KOPT-K1 (cell line): ENCODE data around the gene SYT2.
"Not testable (repeated sequence)": the region's sequence is repeated elsewhere in the genome, so short reads cannot be mapped to it uniquely, and the experiment has no call there.

Source experiments
- H3K27ac ChIP-seq: fragments of 200-600 bp; sonication (generic); 2 replicates; pipeline ENCODE4 v1.5.1; 2016; ENCODE audit warnings: antibody characterized with exemption, mild to moderate bottlenecking, low read depth, low read length; ENCODE audit not compliant: poor library complexity, severe bottlenecking
- H3K36me3 ChIP-seq: fragments of 200-600 bp; sonication (generic); 2 replicates; pipeline ENCODE4 v1.5.1; 2017; ENCODE audit warnings: antibody characterized with exemption, mild to moderate bottlenecking, low read length, moderate library complexity; ENCODE audit not compliant: insufficient read depth
- H3K9me3 ChIP-seq: fragments of 200-600 bp; sonication (generic); 2 replicates; pipeline ENCODE4 v1.5.1; 2017; ENCODE audit warnings: antibody characterized with exemption, low read length, mild to moderate bottlenecking; ENCODE audit not compliant: insufficient read depth, poor library complexity, severe bottlenecking

Gene SYT2

DNA sequence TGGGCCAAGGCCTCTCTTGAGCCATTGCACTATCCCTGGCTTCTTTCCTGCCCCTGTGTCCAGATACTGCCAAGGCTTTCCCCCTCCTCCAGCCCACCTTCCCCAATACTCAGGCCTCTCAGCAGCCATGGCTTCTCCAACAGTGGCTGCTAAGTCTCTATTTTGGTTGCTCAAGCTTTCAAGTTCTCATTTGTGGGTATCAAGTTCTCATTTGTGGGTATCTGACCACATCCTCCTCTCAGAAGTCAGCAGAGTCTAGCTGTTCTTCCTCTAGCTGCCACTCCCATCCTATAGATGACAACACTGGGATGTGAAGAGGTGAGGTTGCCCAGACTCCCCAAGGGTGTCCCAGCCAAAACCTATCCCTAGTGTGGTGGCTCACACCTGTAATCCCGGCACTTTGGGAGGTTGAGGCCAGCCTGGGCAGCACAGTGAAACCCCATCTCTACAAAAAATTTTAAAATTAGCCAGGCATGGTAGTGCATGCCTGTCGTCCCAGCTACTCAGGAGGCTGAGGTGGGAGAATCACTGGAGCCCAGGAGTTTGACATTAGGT, 80.9 kb downstream of the SYT2 start:
- not testable (repeated sequence) for H3K27ac ChIP-seq, H3K9me3 ChIP-seq, H3K36me3 ChIP-seq

DNA sequence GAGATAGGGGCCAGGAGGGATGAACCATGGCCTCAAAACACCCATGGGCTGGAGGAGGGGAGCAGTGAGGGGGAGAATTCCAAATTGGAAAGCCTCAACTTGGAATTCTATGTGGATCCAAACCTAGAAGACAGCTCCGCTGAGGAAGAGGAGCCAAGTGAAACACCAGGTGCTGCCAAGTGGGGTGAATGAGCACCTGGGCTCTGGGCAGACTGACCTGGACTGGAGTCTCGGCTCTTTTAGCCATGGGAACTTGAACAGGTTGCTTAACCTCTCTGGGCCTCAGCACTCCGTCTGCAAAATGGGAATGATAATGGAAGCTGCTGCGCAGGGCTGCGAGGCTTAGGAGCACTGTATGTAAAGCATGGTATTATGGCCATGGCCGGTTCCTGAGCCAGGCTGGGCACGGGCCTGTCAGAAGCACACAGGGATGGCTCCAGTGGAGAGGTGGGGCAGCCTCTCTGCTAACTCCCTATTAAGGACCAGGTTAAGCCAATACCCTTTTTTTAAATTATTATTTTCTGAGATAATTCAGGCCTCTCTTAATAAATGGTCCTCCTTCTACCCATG, 81.5 kb downstream of the SYT2 start:
- Histone ChIP-seq H3K36me3 (no peaks in the 10 kb centered on the region), H3K27ac (no peak overlapping the region), H3K9me3 (no peaks in the 10 kb centered on the region)

DNA sequence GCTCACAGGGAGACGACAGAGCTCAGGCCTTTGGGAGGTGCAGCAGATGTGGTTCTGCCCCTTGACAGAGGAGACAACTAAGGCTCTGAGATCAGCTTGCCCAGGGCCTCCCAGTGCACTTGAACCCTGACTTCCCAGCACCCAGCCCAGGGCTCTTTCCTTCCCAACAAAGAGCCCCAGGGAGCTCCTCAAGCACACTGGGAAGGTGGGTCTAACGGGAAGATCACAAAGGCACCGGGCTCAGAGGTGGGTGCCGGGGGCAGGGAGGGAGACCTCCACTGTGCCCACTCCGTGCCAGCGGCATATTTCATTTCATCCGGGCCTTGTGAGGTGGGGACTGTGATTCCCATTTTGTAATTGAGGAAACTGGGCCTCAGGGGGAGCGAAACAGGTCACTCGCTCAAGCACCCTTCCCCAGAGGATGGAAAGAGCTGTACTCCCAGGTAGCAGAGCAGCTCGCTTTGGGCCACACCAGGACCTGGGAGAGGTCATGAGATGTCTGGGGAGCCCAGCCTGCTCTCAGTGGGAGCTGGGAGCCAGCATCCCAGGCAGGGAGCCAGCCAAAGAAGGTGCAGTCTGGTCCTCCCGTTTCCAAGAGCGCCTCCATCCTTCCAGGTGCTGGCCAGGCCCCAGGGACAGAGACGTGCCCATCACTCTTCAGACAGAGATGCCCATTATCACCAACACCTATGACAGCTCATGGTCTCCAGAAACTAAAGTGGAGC, 82.3 kb downstream of the SYT2 start:
- Histone ChIP-seq H3K36me3 (no peaks in the 10 kb centered on the region), H3K27ac (no peak overlapping the region), H3K9me3 (no peaks in the 10 kb centered on the region)

DNA sequence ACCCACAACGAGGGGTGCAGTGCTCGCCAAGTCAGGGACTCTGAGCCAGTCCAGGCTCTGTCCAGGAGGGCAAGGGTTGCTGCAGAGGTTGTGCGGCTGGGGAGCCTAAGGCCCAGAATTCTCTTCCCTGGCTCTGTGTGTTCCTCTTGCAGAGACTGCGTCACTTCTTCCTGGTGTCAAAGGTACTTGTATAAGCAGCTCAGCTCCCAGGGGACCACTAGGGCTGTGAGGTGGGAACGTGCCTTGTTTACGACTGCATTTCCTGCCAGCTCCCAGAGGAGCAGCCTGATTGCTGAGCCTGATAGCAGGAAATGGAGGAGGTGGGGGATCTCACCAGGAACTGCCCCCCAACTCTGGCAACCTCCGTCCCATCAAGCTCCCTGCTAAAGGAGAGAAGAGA, 83.2 kb downstream of the SYT2 start:
- not testable (repeated sequence) for H3K36me3 ChIP-seq, H3K9me3 ChIP-seq, H3K27ac ChIP-seq

DNA sequence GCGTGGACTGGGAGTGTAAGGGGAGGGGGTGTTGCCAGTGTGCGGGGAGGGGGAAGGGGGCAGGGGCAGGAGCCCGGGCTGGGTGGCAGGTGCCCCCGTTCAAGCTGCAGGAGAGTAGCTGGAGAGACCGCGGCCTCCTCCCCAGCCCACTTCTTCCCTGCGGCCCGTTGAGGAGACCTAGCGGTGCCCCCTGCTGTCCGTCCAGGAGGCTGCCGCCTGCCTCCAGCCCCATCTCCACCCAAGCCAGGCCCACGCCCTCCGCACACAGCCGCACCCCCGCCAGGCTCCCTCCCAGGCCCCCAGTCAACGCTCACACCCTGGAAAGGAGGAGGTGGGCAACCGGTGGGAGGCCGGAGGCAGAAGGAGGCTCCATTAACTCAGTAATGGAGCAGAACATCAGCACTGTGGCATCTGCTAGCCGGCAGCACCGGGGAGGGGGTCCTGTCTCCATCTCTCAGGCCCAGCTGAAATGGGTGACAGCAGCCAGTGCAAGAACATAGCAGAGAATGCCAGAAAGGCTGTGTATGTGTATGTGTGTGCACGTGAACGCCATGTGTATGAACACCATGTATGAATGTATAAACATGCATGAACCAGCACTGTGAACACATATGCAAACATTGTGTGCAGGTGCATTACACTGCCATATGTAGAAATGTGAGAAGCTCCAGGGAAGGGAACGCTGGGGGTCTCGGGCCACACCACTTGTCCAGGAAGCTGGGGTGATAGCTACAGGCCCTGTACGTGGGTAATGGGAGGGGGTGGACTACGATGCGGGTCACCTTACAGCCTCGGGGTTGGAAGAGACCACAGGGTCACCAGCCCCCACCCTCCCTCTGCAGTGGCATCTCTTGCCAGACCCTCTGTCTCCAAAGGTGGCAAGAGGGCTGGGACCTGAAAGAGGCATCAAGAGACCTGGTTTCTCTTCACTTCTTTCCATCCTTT, 84.6 kb downstream of the SYT2 start:
- Histone ChIP-seq H3K9me3 (no peaks in the 10 kb centered on the region), H3K36me3 (no peaks in the 10 kb centered on the region), H3K27ac (no peak overlapping the region)

DNA sequence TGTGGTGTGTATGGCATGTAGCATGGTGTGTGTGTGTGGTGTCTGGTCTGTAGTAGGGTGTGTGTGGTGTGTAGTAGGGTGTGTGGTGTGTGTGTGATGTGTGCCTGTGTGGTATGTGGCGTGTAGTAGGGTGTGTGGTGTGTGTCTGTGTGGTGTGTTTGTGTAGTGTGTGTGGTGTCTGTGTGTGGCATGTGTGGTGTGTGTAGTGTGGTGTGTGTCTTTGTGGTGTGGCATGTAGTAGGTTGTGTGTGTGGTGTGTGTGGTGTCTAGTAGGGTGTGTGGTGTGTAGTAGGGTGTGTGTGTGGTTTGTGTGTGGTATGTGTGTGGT, 85.5 kb downstream of the SYT2 start:
- H3K27ac ChIP-seq, result no peak overlapping the region
- H3K36me3 ChIP-seq, result no peaks in the 10 kb centered on the region
- no peaks in the 10 kb centered on the region for H3K9me3 ChIP-seq

DNA sequence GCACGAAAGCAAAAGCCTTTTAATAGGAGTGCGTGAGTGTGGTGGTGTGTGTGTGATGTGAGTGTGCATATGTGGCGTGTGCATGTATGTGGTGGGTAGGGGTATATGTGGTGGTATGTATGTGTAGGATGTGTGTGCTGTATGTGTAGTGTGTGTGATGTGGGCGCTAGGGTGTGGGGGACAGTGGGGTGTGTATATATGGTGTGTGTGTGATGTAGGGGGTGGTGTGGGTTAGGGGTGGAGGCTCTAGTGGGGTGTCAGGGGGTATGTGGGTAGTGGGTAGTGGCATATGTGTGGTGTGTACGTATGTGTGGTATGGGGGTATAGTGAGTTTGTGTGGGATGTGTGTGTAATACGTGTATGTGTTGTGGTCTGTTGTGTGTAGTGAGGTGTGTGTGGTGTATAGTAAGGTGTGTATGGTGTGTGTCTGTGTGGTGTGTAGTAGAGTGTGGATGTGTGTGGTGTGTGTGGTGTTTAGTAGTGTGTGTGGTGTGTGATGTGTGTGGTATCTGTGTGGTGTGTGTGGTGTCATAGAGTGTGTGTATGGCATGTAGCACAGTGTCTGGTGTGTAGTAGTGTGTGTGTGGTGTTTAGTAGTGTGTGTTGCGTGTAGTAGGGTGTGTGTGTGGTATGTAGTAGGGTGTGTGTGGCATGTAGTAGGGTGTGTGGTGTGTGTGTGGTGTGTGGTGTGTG, 86.0 kb downstream of the SYT2 start:
- no peaks in the 10 kb centered on the region for H3K9me3 ChIP-seq
- no peak overlapping the region for H3K27ac ChIP-seq
- H3K36me3 ChIP-seq, result no peaks in the 10 kb centered on the region

DNA sequence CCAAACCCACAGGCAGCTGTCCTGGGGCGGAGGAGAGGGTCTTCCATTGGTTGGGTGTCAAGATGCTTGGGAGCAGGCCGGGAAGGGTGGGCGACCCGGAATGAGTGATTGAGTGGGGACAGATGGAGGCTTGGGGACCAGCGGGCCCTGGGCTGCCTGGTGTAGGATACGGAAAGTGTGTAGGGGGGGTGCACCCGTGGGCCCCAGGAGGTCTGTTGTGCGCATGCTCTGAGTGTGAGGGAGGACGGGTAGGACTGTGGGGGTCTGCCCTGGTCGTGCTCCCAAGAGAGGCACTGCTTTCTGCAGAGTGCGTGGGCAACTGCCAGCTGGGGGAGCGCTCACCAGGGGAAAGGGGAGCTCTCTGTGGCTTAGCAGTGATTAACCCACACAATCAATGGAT, 86.8 kb downstream of the SYT2 start:
- not testable (repeated sequence) for H3K9me3 ChIP-seq, H3K27ac ChIP-seq, H3K36me3 ChIP-seq

DNA sequence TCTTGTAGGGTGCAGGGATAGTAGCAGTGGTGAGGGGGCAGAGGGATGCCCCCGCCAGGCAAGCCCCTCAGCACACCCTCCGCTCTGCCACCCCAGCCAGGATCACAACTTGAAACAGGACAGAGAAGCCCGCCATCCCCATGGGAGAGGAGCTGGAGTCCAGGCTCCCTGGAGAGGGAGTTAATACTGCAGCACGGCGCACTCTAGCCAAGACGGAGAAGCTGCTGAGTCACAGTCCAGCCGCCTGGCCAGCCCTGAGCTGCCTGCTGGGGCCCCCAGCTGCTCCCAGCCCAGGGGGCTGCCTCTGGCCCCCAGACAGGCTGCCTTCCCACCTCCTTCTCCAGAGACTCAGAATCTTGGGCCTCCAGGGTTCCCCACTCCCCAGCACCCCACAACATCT, 87.2 kb downstream of the SYT2 start:
- no peaks in the 10 kb centered on the region for H3K9me3 ChIP-seq
- no peaks in the 10 kb centered on the region for H3K36me3 ChIP-seq
- no peak overlapping the region for H3K27ac ChIP-seq

DNA sequence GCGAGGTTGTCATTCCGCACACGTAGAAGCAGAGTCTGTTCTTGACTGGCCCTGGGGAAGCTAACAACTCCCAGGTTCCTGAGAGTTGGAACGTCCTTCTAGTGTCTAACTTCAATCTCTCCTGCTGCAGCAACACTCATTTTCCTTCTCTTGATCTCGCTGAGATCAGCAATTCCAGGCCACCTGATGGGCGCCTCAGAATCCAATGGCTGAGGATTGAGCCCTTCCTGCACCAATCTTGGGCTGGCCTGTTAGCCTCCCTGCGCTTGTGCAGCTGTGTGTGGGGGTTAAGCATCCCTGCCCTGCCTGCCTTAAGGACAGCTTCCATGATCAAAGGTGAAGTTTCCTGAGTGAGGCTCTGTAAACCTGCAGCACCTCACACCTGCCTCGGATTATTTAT, 87.9 kb downstream of the SYT2 start:
- Histone ChIP-seq H3K36me3 (no peaks in the 10 kb centered on the region), H3K9me3 (no peaks in the 10 kb centered on the region), H3K27ac (no peak overlapping the region)

DNA sequence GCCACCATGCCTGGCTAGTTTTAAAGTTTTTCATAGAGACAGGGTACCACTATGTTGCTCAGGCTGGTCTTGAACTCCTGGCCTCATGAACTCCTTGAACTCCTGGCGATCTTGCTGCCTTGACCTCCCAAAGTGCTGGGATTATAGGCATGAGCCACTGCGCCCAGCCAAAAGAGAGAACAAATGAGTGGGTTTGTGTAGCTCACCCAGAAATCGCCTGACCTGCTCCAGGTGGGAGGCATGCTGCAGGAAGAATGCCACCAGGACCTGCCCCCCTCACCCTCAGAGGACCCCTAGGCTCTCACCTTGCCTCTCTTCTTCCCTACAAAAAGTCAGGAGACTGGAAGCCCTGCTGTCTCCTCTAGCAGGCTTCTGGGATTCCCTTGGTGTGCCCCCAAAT, 88.8 kb downstream of the SYT2 start:
- Histone ChIP-seq H3K9me3 (no peaks in the 10 kb centered on the region), H3K27ac (no peak overlapping the region), H3K36me3 (no peaks in the 10 kb centered on the region)

DNA sequence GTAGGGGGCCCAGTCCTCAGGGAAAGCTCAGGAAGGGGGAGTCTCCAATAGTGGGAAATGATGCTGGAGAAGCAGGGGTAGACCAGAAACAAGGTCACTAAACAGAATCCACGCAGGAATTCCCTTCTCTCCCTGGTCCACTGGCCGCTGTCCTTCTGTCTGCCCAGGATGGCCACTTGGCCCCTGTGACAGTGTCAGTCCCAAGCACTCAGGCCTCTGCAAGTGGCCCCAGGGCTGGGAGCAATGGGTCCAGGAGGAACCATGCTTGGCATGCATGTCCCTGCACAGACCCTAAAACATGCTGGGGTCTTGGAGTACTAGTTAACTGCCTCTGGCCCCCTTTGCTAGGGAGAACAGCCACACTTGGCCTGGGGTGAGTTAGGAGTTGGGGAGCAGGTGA, 90.2 kb downstream of the SYT2 start:
- not testable (repeated sequence) for H3K36me3 ChIP-seq, H3K9me3 ChIP-seq, H3K27ac ChIP-seq

DNA sequence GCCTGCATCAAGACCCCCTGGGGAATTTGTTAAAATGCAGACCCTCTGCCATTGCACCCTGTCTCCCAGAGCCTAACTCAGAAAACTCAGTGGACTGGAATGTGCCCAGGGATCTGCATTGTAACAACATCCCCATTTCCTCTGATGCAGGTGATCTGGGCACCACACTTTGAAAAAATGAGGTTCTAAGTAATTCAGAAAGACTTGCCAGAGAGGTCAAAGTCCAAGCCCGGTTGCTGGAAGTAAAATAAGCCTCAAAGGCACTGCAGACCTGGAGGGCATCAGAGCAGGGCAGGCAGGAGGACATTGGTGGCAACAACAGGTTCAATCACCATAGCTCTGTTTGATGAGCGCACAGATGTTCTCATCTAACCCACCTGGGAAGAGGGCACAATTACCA, 90.7 kb downstream of the SYT2 start:
- no peaks in the 10 kb centered on the region for H3K9me3 ChIP-seq
- H3K27ac ChIP-seq, result no peak overlapping the region

DNA sequence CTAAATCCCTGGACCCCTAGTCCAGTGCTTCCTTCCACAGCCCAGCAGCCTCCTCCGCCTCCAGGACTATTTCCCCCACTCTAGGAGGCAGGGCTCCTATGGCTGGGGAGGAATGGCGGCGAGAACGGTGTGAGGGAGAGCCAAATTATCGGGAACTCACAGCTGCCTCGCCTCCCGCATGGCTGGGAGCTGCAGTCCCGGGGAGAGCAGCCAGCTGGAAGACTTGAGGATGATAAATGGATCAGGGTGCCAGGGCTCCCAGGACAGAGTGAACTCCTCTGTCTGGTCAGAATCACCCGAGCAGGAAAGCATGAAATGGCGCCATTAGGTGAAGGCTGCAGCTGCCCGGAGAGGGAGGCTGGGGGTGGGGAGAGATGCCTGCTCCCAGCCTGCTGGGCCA, 91.2 kb downstream of the SYT2 start:
- H3K27ac ChIP-seq, H3K9me3 ChIP-seq, H3K36me3 ChIP-seq: not testable (repeated sequence)

More for the DNA sequence above, 90.7 kb downstream of the SYT2 start:
- H3K36me3 ChIP-seq, result no peaks in the 10 kb centered on the region

DNA sequence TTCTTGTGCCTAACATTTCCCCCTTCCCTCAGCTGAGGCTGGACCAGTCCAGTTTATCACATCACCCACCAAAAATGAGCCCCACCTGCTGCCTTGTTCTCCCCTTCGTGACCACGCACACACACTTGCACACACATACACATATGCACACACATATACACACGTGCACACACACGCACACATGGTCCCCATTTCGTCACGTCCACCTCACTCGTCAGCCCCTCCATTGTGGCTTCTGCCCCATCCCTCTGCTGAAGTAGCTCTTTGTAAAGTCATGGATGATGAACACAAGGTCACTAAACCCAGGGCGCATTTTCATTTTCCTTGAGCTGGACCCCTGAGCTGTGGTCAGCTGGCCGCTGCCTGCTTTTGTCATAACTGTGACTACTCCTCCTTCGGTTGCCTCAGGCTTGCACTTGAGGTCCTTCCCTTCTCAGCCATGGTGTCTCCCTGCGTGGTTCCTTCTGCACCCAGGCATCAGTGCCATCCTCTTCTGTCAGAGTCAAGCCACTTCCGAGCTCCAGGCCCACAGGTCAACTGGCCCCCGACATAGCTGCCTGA, 93.8 kb downstream of the SYT2 start:
- no peak overlapping the region for H3K27ac ChIP-seq
- no peaks in the 10 kb centered on the region for H3K9me3 ChIP-seq
- no peaks in the 10 kb centered on the region for H3K36me3 ChIP-seq
